Astrocyte (in vitro differentiated cells and primary cell): ENCODE measurements around the gene HPSE.

Experiments
- CTCF ChIP-seq: IDR thresholded peaks from 2 replicates; pipeline ENCODE4 v1.5.1; 2011; ENCODE audit warnings: low read depth, mild to moderate bottlenecking, inconsistent platforms, low read length, moderate library complexity; ENCODE audit not compliant: insufficient read depth
- EZH2 ChIP-seq: IDR thresholded peaks from 2 replicates; pipeline ENCODE4 v1.6.1; 2012; ENCODE audit warnings: mild to moderate bottlenecking, low read length, inconsistent platforms; ENCODE audit not compliant: insufficient read depth

GRCh38 chr4:83315341-83315870 lies 19.2 kb downstream of the HPSE start:
- TF ChIP-seq CTCF, result no peak
- no peak for TF ChIP-seq EZH2
